Testis (tissue), 3 donors: ENCODE measurements around the gene EIPR1. TPM values are rescaled to one million over a fixed set of nuclear protein-coding genes. Genes with fewer than 3 reads are reported as not detected.

Experiments used
- DNase-seq: peaks from one replicate; pipeline ENCODE4 v3.0.0-alpha.2; 2019
- H3K27ac ChIP-seq, 2 donors: fragments of 200-600 bp; sonication (generic); one replicate each; pipeline ENCODE4 v1.5.1; 2019
- H3K27me3 ChIP-seq: fragments of 200-600 bp; sonication (generic); one replicate; pipeline ENCODE4 v1.5.1; 2019
- H3K36me3 ChIP-seq: fragments of 200-600 bp; sonication (generic); one replicate; pipeline ENCODE4 v1.5.1; 2017; ENCODE audit warnings: low read depth; ENCODE audit errors: missing control alignments
- H3K4me1 ChIP-seq: fragments of 200-600 bp; sonication (generic); one replicate; pipeline ENCODE4 v1.5.1; 2019
- H3K4me3 ChIP-seq, 2 donors: fragments of 200-600 bp; sonication (generic); one replicate each; pipeline ENCODE4 v1.5.1; 2017 to 2019
- H3K9me3 ChIP-seq: fragments of 200-600 bp; sonication (generic); one replicate; pipeline ENCODE4 v1.5.1; 2017
- POLR2A ChIP-seq: fragments of 450-650 bp; IDR thresholded peaks from one replicate; pipeline ENCODE4 v1.6.1; 2017; ENCODE audit warnings: antibody characterized with exemption, mild to moderate bottlenecking, moderate library complexity
- WGBS, 2 donors: methylation state at CpG; one replicate each; pipeline ENCODE4 v1.1.5; 2018; 5-methylcytosine and 5-hydroxymethylcytosine counted together
- intact Hi-C: fragments of 100-400 bp; cut with DNase I; formaldehyde crosslinking; loops from one replicate; pipeline ENCODE4 v1.15.1; 2023; ENCODE audit warnings: low total_unique reads
- polyA plus RNA-seq: library from polyadenylated mRNA; stranded (reverse); fragments of 350-450 nt; fragmentation: Illumina TruSeq; extraction: RNeasy Lipid Tissue Mini Kit (QIAGEN cat#74804); gene quantifications from one replicate; pipeline ENCODE4 v1.2.3, GENCODE V29; 2014; ENCODE audit warnings: low read depth, low replicate concordance; ENCODE audit not compliant: insufficient read depth
- total RNA-seq, 2 donors: library from RNA; depleted of rRNA; stranded (reverse); fragments of >200 nt; gene quantifications; one replicate each; pipeline ENCODE4 v1.2.3, GENCODE V29; 2016
- TF ChIP-seq, protein P1 (sequence below), 3 experiments: fragments of 450-650 bp in 2 of 3; fragments of 200-600 bp in 1 of 3; sonication (generic) in 1 of 3; IDR thresholded peaks; one replicate each; pipeline ENCODE4 v1.5.1; 2016 to 2019; ENCODE audit warnings: antibody characterized with exemption in 3 of 3, mild to moderate bottlenecking in 2 of 3, moderate library complexity in 1 of 3

Gene EIPR1
- total and polyA plus RNA-seq, 3 donors from 2014 or later: 31.5 to 40.2 (median 32.1) TPM

GRCh38 chr2:3177891-3178577 lies 199.6 kb downstream of the EIPR1 start:
- H3K9me3 ChIP-seq: no peaks in the 10 kb centered on the region
- intact Hi-C loops: no loop called here
- DNase-seq: no peak
- H3K36me3 ChIP-seq: no peaks in the 10 kb centered on the region
- no peak for TF ChIP-seq POLR2A
- TF ChIP-seq, protein P1, sequence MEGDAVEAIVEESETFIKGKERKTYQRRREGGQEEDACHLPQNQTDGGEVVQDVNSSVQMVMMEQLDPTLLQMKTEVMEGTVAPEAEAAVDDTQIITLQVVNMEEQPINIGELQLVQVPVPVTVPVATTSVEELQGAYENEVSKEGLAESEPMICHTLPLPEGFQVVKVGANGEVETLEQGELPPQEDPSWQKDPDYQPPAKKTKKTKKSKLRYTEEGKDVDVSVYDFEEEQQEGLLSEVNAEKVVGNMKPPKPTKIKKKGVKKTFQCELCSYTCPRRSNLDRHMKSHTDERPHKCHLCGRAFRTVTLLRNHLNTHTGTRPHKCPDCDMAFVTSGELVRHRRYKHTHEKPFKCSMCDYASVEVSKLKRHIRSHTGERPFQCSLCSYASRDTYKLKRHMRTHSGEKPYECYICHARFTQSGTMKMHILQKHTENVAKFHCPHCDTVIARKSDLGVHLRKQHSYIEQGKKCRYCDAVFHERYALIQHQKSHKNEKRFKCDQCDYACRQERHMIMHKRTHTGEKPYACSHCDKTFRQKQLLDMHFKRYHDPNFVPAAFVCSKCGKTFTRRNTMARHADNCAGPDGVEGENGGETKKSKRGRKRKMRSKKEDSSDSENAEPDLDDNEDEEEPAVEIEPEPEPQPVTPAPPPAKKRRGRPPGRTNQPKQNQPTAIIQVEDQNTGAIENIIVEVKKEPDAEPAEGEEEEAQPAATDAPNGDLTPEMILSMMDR (IDR thresholded peaks at IDR 0.05): no peak
- WGBS, 2 donors: 89 to 91% methylated on average over 10 of the region's 10 CpGs
- H3K4me1 ChIP-seq: no peaks in the 10 kb centered on the region
- no peaks in the 10 kb centered on the region for H3K27me3 ChIP-seq
- H3K27ac ChIP-seq: no peak overlapping the region
- H3K4me3 ChIP-seq: no peak overlapping the region

- Histone ChIP-seq H3K9me3 (no peaks in the 10 kb centered on the region), H3K27ac (no peak overlapping the region), H3K36me3 (no peaks in the 10 kb centered on the region), H3K4me1 (no peaks in the 10 kb centered on the region), H3K27me3 (no peaks in the 10 kb centered on the region), H3K4me3 (no peak overlapping the region)
- WGBS, 2 donors: 93 to 99% methylated on average over 20 to 25 of the region's 25 CpGs
- intact Hi-C loops: no loop called here
- no peak for DNase-seq
- TF ChIP-seq POLR2A: no peak
- TF ChIP-seq, protein P1 (IDR thresholded peaks at IDR 0.05): no peak
Observed at GRCh38 chr2:3176869-3177255, 200.8 kb downstream of the EIPR1 start.

DNA sequence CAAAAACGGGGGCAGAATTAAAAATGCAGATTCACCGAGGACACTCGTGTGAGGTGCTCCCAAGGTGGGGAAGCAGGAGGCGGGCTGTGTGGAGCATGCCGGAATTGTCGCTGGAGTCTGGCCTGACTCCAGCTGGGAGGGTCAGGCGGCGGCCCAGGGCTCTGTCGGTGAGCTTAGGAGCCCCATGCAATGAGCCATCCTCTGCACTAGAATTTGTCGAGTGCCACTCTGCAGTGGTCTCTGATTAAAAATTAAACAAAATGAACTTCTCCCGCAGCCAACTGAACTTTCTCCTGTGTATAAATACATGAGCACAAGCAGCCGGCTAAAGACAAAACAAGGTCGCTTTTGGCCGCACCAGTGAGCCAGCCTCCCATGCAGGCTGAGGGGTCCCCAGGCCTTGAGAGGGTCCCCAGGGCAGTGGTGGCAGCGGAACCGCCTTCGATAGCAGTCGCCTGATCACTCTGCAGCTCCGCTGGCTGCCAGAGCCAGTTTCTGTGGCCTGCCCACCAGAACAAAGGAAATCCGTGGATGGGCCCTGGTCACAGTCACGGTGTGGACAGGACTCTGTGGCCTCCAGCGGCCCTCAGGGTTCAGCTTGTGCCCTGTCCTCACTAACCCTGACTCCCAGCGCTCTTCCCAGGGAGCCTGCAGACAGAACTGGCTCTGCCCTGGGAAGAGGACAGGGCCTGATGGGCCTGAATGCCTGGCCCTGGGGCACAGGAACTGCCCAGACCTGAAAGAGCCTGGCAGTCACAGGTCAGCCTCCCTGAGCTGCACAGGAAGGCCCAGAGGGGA lies 201.3 kb downstream of the EIPR1 start:
- no peak overlapping the region for H3K4me3 ChIP-seq
- H3K36me3 ChIP-seq: no peaks in the 10 kb centered on the region
- DNase-seq: no peak
- intact Hi-C loops: no loop called here
- no peak for TF ChIP-seq POLR2A
- TF ChIP-seq, protein P1 (IDR thresholded peaks at IDR 0.05): no peak
- WGBS, 2 donors: 94% methylated on average over 21 to 23 of the region's 23 CpGs
- H3K27me3 ChIP-seq: no peaks in the 10 kb centered on the region
- H3K9me3 ChIP-seq: no peaks in the 10 kb centered on the region
- H3K4me1 ChIP-seq: no peaks in the 10 kb centered on the region
- H3K27ac ChIP-seq: no peak overlapping the region

DNA sequence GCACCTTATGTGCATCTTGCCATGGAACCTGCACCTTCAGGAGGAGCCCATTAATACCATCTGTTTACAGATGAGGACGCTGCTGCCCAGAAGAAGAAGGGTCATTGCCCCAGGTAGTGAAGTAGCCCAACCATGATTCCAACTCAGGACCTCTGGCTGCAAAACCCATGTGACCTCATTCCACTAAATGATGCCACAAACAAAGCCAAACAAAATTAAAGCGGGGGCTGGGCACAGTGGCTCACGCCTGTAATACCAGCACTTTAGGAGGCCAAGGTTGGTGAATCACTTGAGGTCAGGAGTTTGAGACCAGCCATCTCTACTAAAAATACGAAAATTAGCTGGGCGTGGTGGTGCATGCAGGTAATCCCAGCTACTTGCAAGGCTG lies 202.1 kb downstream of the EIPR1 start:
- H3K4me1 ChIP-seq: no peaks in the 10 kb centered on the region
- 87 to 96% methylated on average over 5 of the region's 5 CpGs for WGBS, 2 donors
- H3K9me3 ChIP-seq: no peaks in the 10 kb centered on the region
- H3K27me3 ChIP-seq: no peaks in the 10 kb centered on the region
- H3K4me3 ChIP-seq: no peak overlapping the region
- no peak for TF ChIP-seq POLR2A
- TF ChIP-seq, protein P1 (IDR thresholded peaks at IDR 0.05): no peak
- H3K27ac ChIP-seq: no peak overlapping the region
- H3K36me3 ChIP-seq: no peaks in the 10 kb centered on the region
- DNase-seq: no peak
- intact Hi-C loops: no loop called here
